WTC11 (cell line): ENCODE measurements around the gene CERCAM.

Experiments used
- CREM ChIP-seq: sonication (generic); formaldehyde crosslinking; IDR thresholded peaks from 2 replicates; pipeline ENCODE4 v1.8.1; 2022; ENCODE audit warnings: mild to moderate bottlenecking, missing genetic modification reagents, moderate library complexity
- IRF2 ChIP-seq: sonication (generic); formaldehyde crosslinking; IDR thresholded peaks from 2 replicates; pipeline ENCODE4 v1.8.0; 2022; ENCODE audit warnings: low read depth, missing genetic modification reagents, borderline replicate concordance
- MYBL2 ChIP-seq: sonication (generic); formaldehyde crosslinking; IDR thresholded peaks from 2 replicates; pipeline ENCODE4 v1.8.1; 2023; ENCODE audit warnings: mild to moderate bottlenecking, moderate library complexity, missing genetic modification reagents
- NR1H2 ChIP-seq: sonication (generic); formaldehyde crosslinking; IDR thresholded peaks from 2 replicates; pipeline ENCODE4 v1.9.0; 2021; ENCODE audit warnings: mild to moderate bottlenecking, moderate library complexity, missing genetic modification reagents
- SP1 ChIP-seq: sonication (generic); formaldehyde crosslinking; conservative IDR thresholded peaks from 2 replicates; pipeline ENCODE4 v1.8.1; 2022; ENCODE audit warnings: missing genetic modification reagents
- TEAD4 ChIP-seq: sonication (generic); formaldehyde crosslinking; IDR thresholded peaks from 2 replicates; pipeline ENCODE4 v1.8.0; 2022; ENCODE audit warnings: mild to moderate bottlenecking, missing genetic modification reagents
- ZNF121 ChIP-seq: sonication (generic); formaldehyde crosslinking; IDR thresholded peaks from 2 replicates; pipeline ENCODE4 v1.8.0; 2023; ENCODE audit warnings: missing genetic modification reagents
- TF ChIP-seq, protein P1 (sequence below): fragments of 200-600 bp; IDR thresholded peaks from 2 replicates; pipeline ENCODE4 v1.8.0; 2022; ENCODE audit warnings: antibody characterized with exemption
- TF ChIP-seq, protein P2 (sequence below): sonication (generic); formaldehyde crosslinking; IDR thresholded peaks from 2 replicates; pipeline ENCODE4 v1.8.1; 2022; ENCODE audit warnings: missing genetic modification reagents, borderline replicate concordance
- TF ChIP-seq, protein P3 (sequence below): sonication (generic); formaldehyde crosslinking; IDR thresholded peaks from 2 replicates; pipeline ENCODE4 v1.8.0; 2022; ENCODE audit warnings: mild to moderate bottlenecking, missing genetic modification reagents
- TF ChIP-seq, protein P4 (sequence below): sonication (generic); formaldehyde crosslinking; IDR thresholded peaks from 2 replicates; pipeline ENCODE4 v1.8.0; 2023; ENCODE audit warnings: mild to moderate bottlenecking, missing genetic modification reagents

DNA sequence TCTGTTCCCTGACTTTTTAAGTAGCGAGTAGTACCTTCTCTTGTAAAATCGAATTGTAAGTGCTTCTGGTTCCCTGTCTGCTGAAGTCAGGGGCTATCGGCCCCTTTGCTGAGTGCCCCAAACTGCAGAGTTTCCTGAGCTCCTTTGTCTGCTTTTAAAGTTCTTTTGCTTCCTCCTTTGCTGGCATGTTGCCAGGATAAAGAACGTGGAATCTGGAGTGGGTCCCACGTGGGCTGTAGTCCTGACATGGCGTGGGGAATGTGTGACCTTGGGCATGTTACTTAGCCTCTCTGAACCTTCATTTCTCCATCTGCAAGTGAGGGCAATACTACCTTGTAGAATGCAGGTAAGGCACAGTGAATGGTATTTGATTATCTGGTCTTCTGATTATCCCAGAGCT, 21.5 kb downstream of the CERCAM start:
- TF ChIP-seq CREM (no peak), ZNF121 (no peak), NR1H2 (CRISPR knock-in tag) (no peak), IRF2 (CRISPR knock-in tag) (no peak), SP1 (CRISPR knock-in tag) (no peak), TEAD4 (CRISPR knock-in tag) (no peak), MYBL2 (CRISPR knock-in tag) (no peak)
- TF ChIP-seq, protein P1, sequence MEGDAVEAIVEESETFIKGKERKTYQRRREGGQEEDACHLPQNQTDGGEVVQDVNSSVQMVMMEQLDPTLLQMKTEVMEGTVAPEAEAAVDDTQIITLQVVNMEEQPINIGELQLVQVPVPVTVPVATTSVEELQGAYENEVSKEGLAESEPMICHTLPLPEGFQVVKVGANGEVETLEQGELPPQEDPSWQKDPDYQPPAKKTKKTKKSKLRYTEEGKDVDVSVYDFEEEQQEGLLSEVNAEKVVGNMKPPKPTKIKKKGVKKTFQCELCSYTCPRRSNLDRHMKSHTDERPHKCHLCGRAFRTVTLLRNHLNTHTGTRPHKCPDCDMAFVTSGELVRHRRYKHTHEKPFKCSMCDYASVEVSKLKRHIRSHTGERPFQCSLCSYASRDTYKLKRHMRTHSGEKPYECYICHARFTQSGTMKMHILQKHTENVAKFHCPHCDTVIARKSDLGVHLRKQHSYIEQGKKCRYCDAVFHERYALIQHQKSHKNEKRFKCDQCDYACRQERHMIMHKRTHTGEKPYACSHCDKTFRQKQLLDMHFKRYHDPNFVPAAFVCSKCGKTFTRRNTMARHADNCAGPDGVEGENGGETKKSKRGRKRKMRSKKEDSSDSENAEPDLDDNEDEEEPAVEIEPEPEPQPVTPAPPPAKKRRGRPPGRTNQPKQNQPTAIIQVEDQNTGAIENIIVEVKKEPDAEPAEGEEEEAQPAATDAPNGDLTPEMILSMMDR: no peak
- TF ChIP-seq, protein P2, sequence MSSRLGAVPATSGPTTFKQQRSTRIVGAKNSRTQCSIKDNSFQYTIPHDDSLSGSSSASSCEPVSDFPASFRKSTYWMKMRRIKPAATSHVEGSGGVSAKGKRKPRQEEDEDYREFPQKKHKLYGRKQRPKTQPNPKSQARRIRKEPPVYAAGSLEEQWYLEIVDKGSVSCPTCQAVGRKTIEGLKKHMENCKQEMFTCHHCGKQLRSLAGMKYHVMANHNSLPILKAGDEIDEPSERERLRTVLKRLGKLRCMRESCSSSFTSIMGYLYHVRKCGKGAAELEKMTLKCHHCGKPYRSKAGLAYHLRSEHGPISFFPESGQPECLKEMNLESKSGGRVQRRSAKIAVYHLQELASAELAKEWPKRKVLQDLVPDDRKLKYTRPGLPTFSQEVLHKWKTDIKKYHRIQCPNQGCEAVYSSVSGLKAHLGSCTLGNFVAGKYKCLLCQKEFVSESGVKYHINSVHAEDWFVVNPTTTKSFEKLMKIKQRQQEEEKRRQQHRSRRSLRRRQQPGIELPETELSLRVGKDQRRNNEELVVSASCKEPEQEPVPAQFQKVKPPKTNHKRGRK (CRISPR knock-in tag): no peak
- TF ChIP-seq, protein P3, sequence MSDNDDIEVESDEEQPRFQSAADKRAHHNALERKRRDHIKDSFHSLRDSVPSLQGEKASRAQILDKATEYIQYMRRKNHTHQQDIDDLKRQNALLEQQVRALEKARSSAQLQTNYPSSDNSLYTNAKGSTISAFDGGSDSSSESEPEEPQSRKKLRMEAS (CRISPR knock-in tag): no peak
- TF ChIP-seq, protein P4, sequence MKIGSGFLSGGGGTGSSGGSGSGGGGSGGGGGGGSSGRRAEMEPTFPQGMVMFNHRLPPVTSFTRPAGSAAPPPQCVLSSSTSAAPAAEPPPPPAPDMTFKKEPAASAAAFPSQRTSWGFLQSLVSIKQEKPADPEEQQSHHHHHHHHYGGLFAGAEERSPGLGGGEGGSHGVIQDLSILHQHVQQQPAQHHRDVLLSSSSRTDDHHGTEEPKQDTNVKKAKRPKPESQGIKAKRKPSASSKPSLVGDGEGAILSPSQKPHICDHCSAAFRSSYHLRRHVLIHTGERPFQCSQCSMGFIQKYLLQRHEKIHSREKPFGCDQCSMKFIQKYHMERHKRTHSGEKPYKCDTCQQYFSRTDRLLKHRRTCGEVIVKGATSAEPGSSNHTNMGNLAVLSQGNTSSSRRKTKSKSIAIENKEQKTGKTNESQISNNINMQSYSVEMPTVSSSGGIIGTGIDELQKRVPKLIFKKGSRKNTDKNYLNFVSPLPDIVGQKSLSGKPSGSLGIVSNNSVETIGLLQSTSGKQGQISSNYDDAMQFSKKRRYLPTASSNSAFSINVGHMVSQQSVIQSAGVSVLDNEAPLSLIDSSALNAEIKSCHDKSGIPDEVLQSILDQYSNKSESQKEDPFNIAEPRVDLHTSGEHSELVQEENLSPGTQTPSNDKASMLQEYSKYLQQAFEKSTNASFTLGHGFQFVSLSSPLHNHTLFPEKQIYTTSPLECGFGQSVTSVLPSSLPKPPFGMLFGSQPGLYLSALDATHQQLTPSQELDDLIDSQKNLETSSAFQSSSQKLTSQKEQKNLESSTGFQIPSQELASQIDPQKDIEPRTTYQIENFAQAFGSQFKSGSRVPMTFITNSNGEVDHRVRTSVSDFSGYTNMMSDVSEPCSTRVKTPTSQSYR (CRISPR knock-in tag): no peak
